Right atrium auricular region (tissue), 2 donors: ENCODE results near the gene STPG3. TPM values are rescaled to one million over a fixed set of nuclear protein-coding genes. Genes with fewer than 3 reads are reported as not detected.

Source experiments
- DNase-seq: peaks from one replicate; pipeline ENCODE4 v3.0.0-alpha.2; 2019; ENCODE audit warnings: low spot score
- H3K27ac ChIP-seq, 2 donors: fragments of 200-600 bp; sonication (generic); 1 replicate in 1 of 2; 2 replicates in 1 of 2; pipeline ENCODE4 v1.5.1; 2016 to 2019
- H3K27me3 ChIP-seq, 2 donors: fragments of 200-600 bp; sonication (generic); one replicate each; pipeline versions ENCODE4 v1.5.1 to v1.6.0; 2017 to 2019
- H3K36me3 ChIP-seq: fragments of 200-600 bp; sonication (generic); one replicate; pipeline ENCODE4 v1.5.1; 2016
- H3K4me1 ChIP-seq, 2 donors: fragments of 200-600 bp; sonication (generic); one replicate each; pipeline versions ENCODE4 v1.5.1 to v1.6.0; 2017 to 2019
- H3K4me3 ChIP-seq, 2 donors: fragments of 200-600 bp; sonication (generic); 1 replicate in 1 of 2; 2 replicates in 1 of 2; pipeline ENCODE4 v1.5.1; 2017 to 2019; ENCODE audit warnings: mild to moderate bottlenecking in 1 of 2, moderate library complexity in 1 of 2
- H3K9me3 ChIP-seq, 2 donors: fragments of 200-600 bp; sonication (generic); one replicate each; pipeline ENCODE4 v1.5.1; 2019
- total RNA-seq, 2 donors: library from RNA; depleted of rRNA; stranded (reverse); fragments of >200 nt; gene quantifications; one replicate each; pipeline ENCODE4 v1.1.0, GENCODE V29; 2016
- TF ChIP-seq, protein P1 (sequence below), 2 donors: fragments of 200-600 bp; sonication (generic); IDR thresholded peaks; one replicate each; pipeline ENCODE4 v1.5.1; 2019; ENCODE audit warnings: antibody characterized with exemption in 2 of 2

STPG3 gene
- total RNA-seq, 2 donors from 2014 or later, result not detected

DNA sequence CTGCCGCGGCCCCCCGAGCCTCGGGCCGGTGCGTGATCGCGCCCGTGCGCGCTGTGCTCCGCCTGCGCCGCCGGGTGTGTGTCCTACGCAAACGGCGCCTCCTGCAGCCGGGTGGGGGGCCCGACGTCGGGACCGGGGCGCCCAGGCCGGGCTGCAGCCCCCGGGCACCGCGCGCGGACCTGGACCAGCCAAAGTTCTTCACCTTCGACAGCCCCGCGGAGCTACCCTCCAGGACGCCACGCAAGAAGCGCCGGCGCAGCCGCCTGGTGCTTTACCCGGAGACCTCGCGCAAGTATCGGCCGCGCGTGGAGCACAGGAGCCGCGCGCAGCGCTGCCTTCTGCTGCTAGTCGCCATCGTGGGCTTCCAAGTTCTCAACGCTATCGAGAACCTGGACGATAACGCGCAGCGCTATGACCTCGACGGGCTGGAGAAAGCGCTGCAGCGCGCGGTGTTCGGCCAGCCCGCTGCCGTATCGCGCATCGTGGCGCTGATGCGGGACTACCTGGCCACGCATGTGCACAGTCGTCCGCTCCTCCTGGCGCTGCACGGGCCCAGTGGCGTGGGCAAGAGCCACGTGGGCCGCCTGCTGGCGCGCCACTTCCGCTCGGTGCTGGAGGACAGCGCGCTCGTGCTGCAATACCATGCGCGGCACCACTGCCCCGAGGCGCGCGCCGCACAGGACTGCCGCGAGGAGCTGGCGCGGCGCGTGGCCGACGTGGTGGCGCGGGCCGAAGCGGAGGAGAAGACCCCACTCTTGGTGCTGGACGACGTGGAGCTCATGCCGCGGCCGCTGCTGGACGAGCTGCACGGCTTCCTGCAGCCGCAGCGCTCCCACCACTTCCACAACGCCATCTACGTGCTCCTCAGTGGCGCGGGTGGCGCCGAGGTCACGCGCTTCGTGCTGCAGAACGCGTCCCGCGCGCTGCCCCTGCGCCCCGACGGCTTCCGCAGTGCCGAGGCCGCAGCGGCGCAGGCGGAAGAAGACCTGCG is 27.9 kb downstream of the STPG3 start:
- no peak for DNase-seq
- H3K9me3 ChIP-seq, result no peaks in the 10 kb centered on the region
- TF ChIP-seq, protein P1, sequence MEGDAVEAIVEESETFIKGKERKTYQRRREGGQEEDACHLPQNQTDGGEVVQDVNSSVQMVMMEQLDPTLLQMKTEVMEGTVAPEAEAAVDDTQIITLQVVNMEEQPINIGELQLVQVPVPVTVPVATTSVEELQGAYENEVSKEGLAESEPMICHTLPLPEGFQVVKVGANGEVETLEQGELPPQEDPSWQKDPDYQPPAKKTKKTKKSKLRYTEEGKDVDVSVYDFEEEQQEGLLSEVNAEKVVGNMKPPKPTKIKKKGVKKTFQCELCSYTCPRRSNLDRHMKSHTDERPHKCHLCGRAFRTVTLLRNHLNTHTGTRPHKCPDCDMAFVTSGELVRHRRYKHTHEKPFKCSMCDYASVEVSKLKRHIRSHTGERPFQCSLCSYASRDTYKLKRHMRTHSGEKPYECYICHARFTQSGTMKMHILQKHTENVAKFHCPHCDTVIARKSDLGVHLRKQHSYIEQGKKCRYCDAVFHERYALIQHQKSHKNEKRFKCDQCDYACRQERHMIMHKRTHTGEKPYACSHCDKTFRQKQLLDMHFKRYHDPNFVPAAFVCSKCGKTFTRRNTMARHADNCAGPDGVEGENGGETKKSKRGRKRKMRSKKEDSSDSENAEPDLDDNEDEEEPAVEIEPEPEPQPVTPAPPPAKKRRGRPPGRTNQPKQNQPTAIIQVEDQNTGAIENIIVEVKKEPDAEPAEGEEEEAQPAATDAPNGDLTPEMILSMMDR (IDR thresholded peaks at IDR 0.05), result no peak
- no peaks in the 10 kb centered on the region for H3K36me3 ChIP-seq
- H3K4me1 ChIP-seq, result peaks cover 0 to 58% of the 10 kb centered on the region in 2 donors
- H3K27me3 ChIP-seq, result no peaks in the 10 kb centered on the region
- peak overlapping the region; percentile 33 to 54 for H3K4me3 ChIP-seq
- H3K27ac ChIP-seq, result peak overlapping the region in 1 of 2 donors; percentile 94

DNA sequence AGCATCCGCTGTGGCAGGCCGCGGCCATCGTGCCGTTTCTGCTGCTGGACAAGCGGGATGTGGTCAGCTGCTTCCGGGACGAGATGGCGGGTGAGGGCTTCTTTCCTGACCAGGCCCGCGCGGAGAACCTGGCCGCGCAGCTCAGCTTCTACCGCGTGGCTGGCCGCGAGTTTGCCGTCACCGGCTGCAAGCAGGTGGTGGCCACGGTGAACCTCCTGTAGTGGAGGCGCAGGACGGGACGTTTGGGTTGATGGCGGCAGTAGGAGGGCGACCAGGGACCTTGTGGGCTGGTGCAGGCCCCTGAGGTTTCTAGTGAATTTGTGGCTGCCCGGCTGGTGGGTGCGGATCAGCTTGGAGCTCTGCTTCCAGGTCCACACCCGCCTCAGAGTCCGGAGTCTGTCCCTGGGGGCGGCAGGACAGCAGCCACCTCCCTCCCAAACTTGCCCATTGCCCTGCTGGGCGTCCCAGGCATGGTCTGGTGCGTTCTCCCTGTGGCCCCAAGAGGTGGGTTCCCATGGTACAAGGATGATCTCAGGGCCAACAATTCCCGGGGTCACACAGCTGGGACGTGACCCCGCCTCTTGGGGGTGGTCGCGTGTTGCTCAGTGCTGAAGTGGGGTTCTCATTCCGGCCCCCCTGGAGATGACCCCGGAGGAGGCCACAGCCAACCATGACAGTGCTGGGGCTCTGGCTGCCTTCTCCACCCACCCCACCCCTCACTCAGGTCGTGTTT is 28.8 kb downstream of the STPG3 start:
- no peak overlapping the region for H3K4me3 ChIP-seq
- H3K4me1 ChIP-seq, result peaks cover 0 to 49% of the 10 kb centered on the region in 2 donors
- TF ChIP-seq, protein P1 (IDR thresholded peaks at IDR 0.05), result no peak
- no peaks in the 10 kb centered on the region for H3K9me3 ChIP-seq
- no peaks in the 10 kb centered on the region for H3K27me3 ChIP-seq
- no peaks in the 10 kb centered on the region for H3K36me3 ChIP-seq
- DNase-seq, result no peak
- no peak overlapping the region for H3K27ac ChIP-seq

DNA sequence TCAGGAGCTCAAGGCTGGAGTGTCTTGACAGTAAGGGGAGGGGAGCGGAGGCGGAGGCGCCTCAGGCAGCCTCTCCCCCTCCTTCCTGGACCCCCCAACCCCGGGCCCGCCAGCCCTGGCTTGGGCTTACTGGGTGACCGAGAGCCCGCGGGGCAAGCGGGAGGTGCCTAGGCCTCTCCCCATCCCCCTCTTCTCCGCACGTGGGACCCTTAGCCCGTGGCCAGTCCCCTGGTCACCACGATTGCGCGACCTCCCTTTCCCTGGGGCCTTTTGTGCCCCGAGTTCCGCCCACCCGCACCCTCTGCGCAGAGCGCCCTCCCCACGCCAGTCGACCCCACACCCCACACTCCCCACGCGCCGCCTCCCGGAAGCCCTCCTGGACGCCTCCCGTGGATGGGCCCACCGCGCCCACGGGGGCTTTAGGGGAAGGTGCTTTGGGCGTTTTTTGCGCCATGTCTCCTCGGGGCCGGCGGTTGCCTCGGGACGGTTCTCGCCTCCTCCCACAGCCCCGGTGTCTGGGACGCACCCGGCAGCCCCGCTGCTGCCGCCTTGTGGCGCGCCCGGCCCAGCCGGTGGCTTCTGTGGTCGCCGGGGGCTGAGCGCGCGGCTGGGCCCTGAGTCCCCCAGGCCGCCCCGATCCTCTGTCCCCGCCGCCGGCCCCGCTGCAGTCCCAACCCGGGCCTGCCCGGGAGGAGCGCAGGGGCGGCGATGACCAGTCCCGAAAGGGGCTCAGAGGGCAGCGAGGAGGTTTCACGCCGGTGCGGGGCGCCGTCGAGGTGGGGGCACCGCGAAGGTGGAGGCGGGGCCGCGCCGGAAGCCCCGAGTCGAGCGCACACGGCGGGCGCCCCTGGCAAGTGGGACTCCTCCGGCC is 29.6 kb downstream of the STPG3 start:
- no peaks in the 10 kb centered on the region for H3K9me3 ChIP-seq
- H3K36me3 ChIP-seq, result no peaks in the 10 kb centered on the region
- DNase-seq, result no peak
- TF ChIP-seq, protein P1 (IDR thresholded peaks at IDR 0.05), result peak; percentile 44 to 70
- H3K27me3 ChIP-seq, result no peaks in the 10 kb centered on the region
- peak overlapping the region in 1 of 2 donors; percentile 25 for H3K4me3 ChIP-seq
- H3K27ac ChIP-seq, result no peak overlapping the region
- H3K4me1 ChIP-seq, result peaks cover 0 to 41% of the 10 kb centered on the region in 2 donors

DNA sequence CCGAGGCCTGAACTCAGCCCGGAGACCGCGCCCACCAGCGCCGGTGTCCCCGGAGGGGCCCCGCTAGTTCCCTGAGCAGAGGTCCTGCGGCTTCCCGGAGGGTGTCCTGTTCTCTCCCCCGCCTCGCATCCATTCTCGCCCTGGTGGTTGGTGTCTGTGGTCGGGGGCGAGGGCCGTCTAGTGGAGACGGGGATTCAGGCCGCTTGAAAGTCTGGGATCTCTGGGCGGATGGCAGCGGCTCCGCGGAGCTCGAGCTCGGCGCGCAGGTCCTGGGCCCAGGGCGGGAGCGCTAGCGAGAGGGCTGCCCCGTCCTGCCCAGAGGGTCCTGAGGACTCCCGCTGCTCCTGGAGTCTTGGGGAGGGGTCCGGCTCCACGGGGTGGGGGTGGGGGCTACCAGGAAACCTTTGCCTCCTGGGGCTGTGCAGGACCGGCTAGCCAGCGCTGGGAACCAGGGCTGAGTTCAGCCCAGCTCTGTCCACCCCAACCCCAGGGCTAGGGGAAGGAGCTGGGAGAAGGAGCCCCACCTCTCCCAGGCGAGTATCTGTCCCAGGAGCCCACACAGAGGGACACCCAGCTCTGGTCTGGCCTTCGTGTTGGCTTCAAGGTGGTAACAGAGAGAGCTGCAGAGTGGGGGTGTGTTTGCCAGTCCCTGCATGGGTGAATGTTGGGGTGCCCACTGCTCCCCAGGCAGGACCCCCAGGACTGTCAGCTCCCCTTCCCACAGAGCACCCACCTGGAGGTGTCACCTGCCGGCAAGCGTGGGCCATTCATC is 30.4 kb downstream of the STPG3 start:
- TF ChIP-seq, protein P1 (IDR thresholded peaks at IDR 0.05), result no peak
- Histone ChIP-seq H3K4me3 (peak overlapping the region in 1 of 2 donors; percentile 25), H3K27ac (no peak overlapping the region), H3K36me3 (no peaks in the 10 kb centered on the region), H3K27me3 (no peaks in the 10 kb centered on the region), H3K4me1 (peaks cover 0 to 33% of the 10 kb centered on the region in 2 donors), H3K9me3 (no peaks in the 10 kb centered on the region)
- no peak for DNase-seq

DNA sequence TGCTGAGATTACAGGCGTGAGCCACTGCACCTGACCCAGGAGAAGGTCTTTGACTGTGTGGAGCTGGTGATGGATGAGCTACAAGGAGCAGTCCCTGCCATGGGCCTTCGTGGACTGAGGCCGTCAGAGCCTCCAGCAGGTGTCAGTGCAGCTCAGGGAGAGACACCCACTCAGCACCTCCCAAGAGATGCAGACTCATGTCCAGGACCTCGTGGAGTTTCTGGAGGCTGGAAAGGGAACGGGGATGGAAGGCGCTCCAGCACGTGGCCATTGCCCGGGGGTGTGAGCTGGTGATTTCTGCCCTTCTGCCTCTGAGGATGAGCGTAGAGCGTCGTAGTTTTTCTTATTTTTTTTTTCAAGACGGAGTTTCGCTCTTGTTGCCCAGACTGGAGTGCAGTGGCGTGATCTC is 35.9 kb downstream of the STPG3 start:
- TF ChIP-seq, protein P1 (IDR thresholded peaks at IDR 0.05), result peak in 1 of 2 donors; percentile 62
- H3K9me3 ChIP-seq, result no peaks in the 10 kb centered on the region
- no peak overlapping the region for H3K4me3 ChIP-seq
- no peaks in the 10 kb centered on the region for H3K4me1 ChIP-seq
- DNase-seq, result no peak
- H3K36me3 ChIP-seq, result no peaks in the 10 kb centered on the region
- H3K27me3 ChIP-seq, result no peaks in the 10 kb centered on the region
- H3K27ac ChIP-seq, result no peak overlapping the region
